GM18511 (cell line): ENCODE data around the gene PABPN1L.

Experiments used
- ATAC-seq: cut with Tn5 transposase; IDR thresholded peaks from one replicate; pipeline ENCODE4 v1.9.1; 2021; ENCODE audit warnings: mild to moderate bottlenecking, moderate library complexity; ENCODE audit not compliant: unreplicated experiment

Gene PABPN1L

DNA sequence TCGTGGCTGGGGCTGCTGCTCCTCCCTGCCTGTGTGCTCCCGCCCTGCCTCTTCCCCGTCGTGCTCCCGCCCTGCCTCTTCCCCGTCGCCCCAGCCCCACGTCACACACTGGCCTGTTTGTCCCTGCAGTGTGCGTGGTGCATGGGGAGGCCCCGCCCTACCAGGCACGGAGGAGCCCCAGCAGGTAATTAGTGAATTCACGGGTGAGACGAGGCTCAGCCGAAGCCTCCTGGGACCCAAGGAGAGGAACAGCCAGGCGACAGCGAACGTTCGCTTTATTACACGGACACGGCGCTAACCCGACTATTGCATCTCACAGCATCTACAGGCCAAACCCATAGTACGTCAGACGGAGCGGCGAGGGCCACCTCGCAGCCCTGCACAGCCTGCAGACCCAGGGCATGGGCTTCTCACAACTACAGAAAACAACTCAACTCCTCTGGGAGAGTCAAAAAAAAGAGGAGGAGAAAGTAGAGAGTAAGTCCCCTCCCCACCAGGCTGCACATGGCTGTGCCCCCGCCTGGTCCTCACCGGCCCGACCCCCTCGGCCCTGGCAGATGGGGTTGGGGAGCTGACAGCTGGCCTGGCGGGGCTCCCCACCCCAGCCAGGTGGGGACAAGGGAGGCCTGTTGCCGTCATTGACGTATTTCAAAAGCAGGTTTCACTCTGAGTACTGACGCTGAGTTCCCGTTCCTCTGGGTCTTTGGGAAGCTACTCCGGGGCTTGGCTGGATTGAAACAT lies 4.3 kb upstream of the PABPN1L start:
- ATAC-seq, result no peak

DNA sequence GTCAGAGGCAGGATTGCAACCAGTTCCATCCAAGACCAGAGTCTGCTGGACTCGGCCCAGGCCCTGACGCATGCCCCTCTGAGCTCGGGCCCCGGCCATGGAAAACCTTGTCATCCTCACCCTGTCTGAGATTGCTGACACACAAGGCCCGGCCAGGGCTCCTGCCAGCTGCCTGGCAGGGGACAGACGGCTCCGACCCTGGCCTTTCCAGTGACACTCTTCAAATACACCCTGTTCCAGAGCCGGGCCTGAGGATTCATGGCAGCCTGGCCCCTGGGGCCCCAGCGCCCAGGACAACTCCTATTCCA lies 3.2 kb upstream of the PABPN1L start:
- ATAC-seq, result no peak

DNA sequence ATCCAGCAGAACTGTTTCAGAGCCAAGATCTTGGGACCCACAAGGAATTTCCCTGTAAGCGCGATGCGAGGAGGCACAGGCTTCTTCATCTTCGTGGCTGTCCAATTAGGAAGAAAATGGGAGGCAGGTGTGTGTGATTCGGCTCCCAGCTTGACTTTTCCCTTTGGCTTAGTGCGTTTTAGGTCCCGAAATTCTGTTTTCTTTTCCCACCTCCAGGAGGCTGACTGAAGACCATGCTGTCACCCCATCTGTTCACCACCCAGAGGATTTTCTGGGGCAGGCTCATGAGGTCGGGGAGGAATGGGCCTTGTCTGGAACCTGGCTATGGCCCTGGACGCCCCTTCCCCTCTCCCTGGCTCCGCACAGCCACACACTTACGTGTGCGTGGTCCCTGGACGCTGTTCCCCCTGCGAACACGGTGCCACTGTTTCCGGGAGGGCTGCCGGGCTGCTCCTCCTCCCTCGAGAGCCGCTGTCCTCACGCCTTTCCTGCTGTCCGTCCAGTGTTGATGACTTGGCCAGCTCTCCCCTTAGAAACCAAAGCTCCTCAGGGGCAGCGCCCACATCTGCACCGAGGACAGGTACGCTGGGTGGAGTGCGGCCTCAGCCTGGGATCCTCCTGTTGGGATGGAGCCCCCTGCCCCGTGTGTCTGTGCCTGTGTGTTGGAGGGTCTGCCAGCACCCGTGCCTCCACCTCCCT lies 2.7 kb upstream of the PABPN1L start:
- ATAC-seq, result no peak

DNA sequence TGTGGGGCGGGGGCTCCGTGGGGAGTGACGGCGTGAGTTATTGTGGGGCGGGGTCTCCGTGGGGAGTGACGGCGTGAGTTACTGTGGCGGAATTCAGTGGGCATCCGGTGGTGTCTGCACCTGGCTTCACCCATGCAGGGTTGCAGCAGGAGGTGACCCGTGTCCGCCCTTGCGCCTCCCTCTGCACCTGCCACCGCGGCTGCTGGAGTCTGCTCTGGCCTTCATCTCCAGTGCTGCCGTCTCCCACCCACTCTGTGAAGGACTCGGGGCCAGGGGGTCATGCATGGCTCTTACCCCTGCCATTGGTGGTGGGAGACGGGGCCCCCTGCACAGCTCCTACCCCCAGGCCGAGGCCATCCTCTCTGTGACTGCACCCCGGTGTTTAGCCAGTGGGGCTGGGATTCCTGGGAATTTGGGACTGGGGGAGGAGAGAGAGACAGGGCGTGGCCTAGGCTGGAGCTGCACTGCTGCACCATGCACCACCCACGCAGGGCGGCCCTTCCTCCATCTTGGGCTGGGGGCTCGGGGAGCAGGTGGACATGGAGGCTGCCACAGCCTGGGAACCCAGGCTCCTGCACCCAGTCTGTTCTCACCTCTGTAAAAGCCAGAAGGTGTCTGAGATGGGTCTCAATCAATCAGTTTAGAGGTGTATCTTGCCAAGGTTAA lies 1.3 kb upstream of the PABPN1L start:
- ATAC-seq, result no peak

DNA sequence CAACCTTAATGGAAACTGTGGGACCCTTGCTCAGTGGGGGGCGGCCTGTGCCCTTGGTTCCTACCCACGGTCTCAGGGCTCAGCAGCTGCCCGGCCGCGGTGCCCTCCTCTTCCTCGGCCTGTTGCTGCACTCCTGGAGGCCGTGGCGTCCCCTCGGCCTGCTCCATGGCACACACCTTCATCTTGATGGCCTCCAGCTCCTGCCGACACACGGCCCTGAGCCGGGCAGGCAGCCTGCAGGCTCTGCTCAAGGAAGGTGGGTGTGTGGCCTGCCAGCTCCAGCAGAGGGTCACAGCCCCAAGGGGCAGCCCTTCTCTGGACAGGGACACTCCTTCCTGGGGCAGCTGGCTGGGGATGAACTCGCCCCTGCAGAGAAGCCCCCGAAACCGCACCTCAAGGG lies 718 bp downstream of the PABPN1L start:
- no peak for ATAC-seq

GRCh38 chr16:88865310-88865709 lies 1.1 kb downstream of the PABPN1L start:
- ATAC-seq, result no peak

DNA sequence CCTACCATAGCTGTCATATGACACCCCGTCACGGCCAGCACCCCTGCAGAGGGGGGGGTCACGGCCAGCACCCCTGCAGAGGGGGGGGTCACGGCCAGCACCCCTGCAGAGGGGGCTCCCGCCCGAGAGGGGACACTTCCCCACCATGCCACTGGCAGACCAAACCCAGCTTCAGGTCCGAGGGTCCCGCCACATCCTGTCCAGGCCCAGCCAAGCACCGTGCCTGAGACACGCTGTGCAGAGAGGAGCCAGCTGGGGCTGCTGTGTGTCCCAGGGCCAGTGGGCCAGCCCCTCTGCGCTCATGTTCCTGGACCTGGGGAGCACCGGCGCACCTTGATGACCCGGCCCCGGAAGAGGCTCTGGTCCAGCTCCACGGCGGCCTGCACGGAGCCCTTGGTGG lies 1.9 kb downstream of the PABPN1L start:
- ATAC-seq, result no peak

DNA sequence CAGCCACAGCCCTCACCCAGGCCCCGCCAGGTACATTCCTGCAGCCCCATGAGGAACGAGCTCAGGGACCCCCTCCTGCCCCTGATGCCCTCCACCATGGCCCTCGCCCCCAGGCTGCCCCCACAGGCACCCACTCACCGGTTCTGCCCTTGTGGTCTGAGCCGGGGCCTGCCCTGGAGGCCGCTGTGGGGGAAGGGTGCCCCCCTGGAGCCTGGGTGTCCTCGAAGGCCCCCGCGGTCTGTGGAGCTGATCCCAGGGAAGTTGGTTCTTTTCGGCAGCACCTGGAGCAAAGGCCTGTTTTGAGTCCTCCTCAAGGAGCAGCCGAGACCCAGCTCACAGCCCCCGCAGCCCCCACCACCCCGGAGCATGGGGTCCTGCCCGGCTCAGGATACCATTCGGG lies 2.4 kb downstream of the PABPN1L start:
- ATAC-seq, result no peak

GRCh38 chr16:88863426-88863825 lies 3.0 kb downstream of the PABPN1L start:
- no peak for ATAC-seq

- no peak for ATAC-seq
Measured at GRCh38 chr16:88862968-88863367, 3.5 kb downstream of the PABPN1L start.

DNA sequence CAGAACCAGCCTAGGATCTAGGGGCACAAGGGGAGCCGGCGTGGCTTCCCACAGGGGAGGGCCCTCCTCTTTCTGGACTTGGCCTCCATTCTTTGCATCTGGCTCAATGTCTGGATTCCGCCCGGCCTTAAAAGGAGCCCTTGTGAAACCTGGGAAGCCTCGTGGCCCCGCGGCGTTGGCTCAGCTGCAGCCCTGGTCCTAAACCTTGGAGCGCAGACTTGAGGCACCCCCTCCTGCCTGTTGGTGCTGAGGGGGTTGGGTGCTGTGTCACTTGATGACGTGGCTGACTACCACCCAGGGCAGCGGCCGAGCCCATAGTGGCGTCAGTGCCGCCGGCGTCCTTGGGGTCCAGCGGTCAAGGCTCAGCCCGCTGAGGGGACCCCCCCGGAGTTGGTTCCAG lies 5.1 kb downstream of the PABPN1L start:
- no peak for ATAC-seq

DNA sequence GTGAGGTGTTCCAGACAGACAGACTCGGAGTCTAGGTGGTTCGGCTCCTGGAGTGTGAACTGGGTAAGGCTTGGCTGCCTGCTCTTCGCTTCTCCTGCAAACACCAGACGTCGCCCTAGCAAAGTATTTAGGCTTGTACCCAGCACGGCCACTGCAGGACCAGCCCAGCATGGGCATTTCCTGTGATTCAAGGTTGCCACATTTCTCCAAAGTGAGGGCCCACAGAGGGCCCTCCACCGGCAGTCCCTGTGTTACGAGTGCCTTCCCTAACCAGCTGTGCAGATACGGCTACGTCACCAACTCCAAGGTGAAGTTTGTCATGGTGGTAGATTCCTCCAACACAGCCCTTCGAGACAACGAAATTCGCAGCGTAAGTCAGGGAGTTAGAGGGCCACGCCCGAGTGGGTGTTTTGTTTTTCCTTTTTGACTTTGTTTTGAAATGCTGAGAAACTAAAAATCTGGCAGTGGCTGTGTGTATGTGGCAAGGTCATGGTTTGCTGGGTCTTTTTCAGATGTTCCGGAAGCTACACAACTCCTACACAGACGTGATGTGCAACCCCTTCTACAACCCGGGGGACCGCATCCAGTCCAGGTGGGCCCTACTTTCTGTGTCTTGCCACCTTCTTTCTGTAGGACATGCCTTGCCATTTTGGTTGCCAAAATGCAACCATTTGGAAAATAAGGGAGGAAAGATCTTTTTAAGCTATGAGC lies 6.9 kb downstream of the PABPN1L start:
- no peak for ATAC-seq

DNA sequence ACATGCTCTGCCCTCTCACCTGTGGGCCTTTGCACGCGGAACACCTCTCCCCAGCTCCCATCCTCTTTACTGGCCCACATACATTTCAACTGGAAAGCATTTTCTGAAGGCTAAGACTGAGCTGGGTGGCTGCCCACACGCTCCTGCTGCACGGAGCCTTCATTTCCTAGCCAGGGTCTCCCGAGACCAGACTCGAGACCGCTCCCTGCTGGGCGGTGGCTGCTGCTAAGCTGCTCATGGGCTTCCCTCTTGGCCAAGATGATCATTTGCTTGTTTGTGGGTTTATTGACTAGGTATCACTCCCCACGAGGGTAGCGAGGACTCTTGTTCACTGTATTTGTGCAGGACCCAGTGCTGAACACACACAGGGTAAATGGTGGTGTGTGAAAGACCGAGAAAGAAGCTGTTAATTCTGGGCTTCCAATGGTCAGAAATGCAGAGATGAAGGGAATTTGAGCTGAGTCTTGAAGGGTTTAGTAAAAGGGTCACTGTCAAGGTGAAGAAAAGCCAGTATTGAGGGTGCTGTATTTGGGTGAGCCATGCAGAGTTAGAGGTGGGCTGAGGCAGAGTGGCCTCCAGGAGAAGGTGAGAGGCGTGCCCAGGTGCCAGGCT lies 8.6 kb downstream of the PABPN1L start:
- peak; percentile 50 for ATAC-seq

DNA sequence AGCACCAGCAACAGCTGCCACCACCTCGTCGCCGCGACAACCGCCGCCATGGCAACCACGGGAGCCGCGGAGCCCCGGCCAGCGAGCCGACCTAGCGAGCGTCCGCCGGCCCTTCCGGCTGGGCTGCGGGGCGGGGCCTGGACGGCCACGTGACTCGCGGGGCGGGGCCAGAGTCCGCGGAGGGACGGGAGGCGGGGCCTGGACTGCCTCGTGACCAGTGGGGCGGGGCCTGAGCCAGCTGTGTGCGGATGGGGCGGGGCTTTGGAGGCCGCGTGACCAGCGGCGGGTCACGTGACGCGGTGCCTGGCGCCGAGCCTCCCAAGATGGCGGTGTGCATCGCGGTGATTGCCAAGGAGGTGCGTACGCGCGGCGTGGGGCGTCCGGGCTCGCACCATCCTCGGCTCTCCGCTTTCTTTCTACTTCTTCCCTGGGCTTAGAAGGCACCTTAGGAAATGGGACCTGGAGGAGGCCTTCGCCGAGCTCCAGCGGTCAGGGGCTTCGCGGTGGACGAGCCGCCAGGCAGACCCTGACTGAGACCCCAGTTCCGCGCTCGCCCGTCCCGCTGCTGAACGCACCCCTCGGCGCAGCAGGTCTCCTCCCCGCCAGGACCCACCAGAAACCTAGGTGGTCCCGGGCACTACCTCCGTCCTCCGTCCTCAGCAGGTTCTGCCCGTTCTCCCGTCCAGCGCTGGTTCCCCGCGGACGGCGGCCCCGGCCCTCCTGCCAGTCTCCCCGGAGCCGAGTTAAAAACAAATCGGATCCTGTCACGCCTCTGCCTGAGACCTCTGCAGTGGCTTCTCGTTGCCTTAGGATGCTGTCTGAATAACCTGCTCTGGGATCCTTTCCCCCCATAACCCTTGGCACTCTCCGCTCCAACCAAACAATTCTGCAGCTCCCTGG lies 9.4 kb downstream of the PABPN1L start, which contains the start of the genes GALNS and TRAPPC2L:
Gene GALNS, minus strand, starts transcription at position 120 of the 900 bp plus-strand sequence. Its CDS starts 70 bp downstream, at position 50.
Gene TRAPPC2L, plus strand, starts transcription at position 300 of the 900 bp plus-strand sequence. Its CDS starts 24 bp downstream, at position 324.
- peak; percentile 82 for ATAC-seq

DNA sequence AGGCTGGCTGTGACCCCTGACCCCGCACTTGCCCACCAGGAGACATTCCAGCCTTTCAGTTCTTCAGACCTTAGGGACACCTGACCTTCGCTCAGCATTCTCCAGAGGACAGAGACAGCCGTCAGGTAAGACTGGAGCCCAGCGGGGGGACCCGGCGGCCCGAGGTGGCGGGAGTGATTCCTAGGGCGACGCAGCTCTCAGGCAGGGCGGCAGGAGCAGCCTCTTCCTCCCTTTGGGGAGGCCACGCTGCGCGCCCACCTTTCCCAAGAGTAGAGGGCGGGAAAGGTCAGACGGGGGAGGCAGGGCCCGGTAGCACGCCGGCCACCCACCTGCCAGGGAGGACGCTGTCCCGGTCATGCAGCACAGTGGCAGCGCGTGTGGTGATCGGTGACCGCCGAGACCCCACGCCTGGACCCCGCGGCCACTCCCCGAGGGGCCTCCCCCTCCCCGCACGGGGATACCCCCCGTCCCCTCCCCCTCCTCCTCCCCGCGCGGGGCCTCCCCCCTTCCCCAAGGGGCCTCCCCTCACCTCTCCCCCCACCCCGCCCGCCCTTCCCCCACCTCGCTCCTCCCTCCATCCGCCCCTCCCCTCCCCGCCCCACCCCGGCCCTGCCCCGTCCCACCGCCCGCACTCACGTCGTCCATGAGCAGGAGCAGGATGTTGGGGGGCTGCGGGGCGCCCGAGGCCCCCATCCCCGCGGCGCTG lies 10.2 kb downstream of the PABPN1L start:
- no peak for ATAC-seq

GRCh38 chr16:88855736-88856121 lies 10.7 kb downstream of the PABPN1L start:
- ATAC-seq, result no peak

- no peak for ATAC-seq
Measured at GRCh38 chr16:88855176-88855575, 11.3 kb downstream of the PABPN1L start.

DNA sequence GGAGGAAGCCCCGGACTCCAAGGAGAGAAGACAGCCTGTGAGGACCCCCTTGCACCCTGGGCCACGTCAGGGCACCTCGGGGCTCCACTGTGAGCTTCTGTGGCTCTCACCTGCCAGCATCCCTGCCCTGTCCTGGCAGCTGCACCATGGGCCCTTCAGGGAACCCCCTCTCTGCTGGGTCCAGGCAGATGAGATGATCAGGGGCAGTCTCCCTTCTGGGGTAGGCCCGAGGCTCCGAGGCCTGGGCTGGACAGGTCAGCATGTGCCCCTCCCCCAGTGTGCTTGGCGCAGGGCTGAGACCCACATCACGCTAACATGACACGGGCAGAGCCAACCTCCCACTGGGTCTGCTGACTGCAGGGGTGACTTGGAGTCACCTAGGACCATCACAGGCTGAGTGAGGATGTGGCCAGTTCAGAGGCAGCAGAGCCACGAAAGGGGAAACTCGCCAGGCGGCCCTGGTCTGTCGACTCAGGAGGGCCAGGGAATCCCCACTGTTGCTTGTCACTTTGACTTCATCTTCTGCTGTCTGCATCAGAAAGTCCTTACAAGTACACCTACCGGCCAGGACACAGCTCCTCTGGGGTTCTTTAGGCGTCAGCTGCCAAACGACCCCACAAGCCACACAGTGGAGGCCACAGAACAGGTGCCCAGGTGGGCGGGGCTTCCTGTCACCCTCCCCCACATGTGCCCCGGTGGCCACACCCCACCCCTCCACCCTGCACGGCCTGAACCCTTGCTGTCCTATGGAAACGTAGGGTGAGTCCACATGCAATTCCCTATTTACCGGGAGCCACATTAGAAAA lies 12.0 kb downstream of the PABPN1L start:
- no peak for ATAC-seq
